ENCODE data around the gene ITPR1. TPM values are rescaled to one million over a fixed set of nuclear protein-coding genes. Genes with fewer than 3 reads are reported as not detected.

Gene ITPR1
- total RNA-seq, 1 donor from 2014 or later: 91.7 TPM

- no peak for ATAC-seq
- intact Hi-C loops (cut with DNase I): no loop called here
- H3K36me3 ChIP-seq: no peaks in the 10 kb centered on the region
- no peaks in the 10 kb centered on the region for H3K9me3 ChIP-seq
- TF ChIP-seq CTCF (IDR thresholded peaks at IDR 0.05): no peak
- no peaks in the 10 kb centered on the region for H3K4me1 ChIP-seq
- H3K27ac ChIP-seq: no peak overlapping the region
- H3K4me3 ChIP-seq: no peak overlapping the region
- no peak for DNase-seq
- H3K27me3 ChIP-seq: no peaks in the 10 kb centered on the region
These were observed 34.2 kb upstream of the ITPR1 start for GRCh38 chr3:4458961-4459360.

DNA sequence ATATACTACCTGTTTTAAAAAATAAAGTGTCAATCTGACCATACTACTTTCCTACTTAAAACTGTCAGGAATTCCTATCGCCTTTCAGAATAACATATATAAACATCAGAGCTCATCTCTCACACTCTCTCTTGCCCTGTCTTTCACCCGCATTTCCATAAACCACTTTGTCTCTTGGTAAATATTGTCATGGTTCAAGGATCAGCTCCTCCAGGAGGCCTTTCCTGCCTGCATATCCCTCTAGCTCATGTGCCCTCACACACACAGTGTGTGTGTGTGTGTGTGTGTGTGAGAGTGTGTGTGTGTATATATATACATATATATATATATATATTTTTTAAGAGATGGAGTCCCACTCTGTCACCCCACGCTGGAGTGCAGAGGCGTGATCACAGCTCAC is 32.8 kb upstream of the ITPR1 start:
- no peak for ATAC-seq
- H3K27ac ChIP-seq: no peak overlapping the region
- H3K27me3 ChIP-seq: no peaks in the 10 kb centered on the region
- DNase-seq: no peak
- no peak for TF ChIP-seq CTCF (IDR thresholded peaks at IDR 0.05)
- no peak overlapping the region for H3K4me3 ChIP-seq
- no peaks in the 10 kb centered on the region for H3K4me1 ChIP-seq
- intact Hi-C loops (cut with DNase I): no loop called here
- H3K36me3 ChIP-seq: no peaks in the 10 kb centered on the region
- no peaks in the 10 kb centered on the region for H3K9me3 ChIP-seq

- no peaks in the 10 kb centered on the region for H3K9me3 ChIP-seq
- intact Hi-C loops (cut with DNase I): no loop called here
- H3K27me3 ChIP-seq: no peaks in the 10 kb centered on the region
- TF ChIP-seq CTCF (IDR thresholded peaks at IDR 0.05): no peak
- no peaks in the 10 kb centered on the region for H3K36me3 ChIP-seq
- H3K4me3 ChIP-seq: no peak overlapping the region
- DNase-seq: no peak
- ATAC-seq: no peak
- H3K4me1 ChIP-seq: peaks cover 5% of the 10 kb centered on the region
- no peak overlapping the region for H3K27ac ChIP-seq
These were observed 31.6 kb upstream of the ITPR1 start for GRCh38 chr3:4461468-4462090.

DNA sequence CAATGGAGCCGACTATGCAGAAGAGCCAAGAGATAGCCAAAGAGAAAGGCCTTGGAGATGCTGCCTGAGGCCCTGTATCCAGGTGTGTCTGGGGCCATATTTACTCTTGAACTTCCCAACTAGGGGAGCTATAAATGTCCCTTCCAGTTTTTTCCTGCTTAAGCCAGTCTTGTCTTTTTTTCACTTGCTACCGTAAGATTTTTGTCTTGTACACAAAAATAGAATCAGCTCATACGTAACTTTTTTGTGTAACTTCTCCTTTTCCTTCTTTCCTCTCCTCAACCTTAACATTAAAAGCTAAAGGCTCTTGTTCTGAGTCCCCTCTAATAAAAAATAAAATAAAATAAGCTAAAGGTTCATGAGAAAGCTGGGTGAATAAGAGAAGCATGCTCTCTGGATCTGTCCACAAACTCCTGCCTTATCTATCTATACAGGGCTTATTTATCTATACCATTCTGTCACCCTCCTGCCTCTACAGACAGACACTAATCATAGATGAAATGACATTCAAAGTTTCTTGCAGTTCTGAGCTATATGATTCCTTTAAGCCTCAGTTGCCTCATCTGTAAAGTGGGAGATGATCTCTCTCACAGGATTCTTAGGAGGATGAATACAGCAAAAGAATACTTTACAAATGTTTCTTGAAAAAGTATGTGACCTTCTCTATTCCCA is 30.6 kb upstream of the ITPR1 start:
- ATAC-seq (no peak), DNase-seq (no peak)
- no peaks in the 10 kb centered on the region for H3K9me3 ChIP-seq
- no peaks in the 10 kb centered on the region for H3K27me3 ChIP-seq
- H3K27ac ChIP-seq: no peak overlapping the region
- peaks cover 9% of the 10 kb centered on the region for H3K4me1 ChIP-seq
- no peak overlapping the region for H3K4me3 ChIP-seq
- H3K36me3 ChIP-seq: no peaks in the 10 kb centered on the region
- no peak for TF ChIP-seq CTCF (IDR thresholded peaks at IDR 0.05)
- intact Hi-C loops (cut with DNase I): no loop called here

DNA sequence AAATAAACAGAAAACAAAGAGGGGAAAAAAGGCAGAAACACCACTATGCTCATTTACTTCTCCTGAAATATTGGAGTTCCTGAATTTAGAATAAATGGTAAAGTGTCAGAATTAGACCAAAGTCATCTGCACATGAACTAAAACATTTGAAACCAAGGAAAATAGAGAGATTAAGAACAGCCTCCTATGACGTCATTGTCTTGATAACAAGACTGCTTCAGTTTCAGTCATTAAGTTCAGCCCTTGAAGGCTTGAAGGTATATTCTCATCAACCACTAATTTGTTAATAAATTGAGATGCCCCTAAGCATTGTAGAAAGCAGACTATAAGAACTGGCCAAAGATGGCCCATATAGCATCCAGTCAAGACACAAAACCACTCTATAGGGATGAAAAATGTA is 28.6 kb upstream of the ITPR1 start:
- Histone ChIP-seq H3K27me3 (no peaks in the 10 kb centered on the region), H3K9me3 (no peaks in the 10 kb centered on the region), H3K4me1 (peaks cover 11% of the 10 kb centered on the region), H3K27ac (no peak overlapping the region), H3K4me3 (no peak overlapping the region), H3K36me3 (no peaks in the 10 kb centered on the region)
- TF ChIP-seq CTCF (IDR thresholded peaks at IDR 0.05): no peak
- intact Hi-C loops (cut with DNase I): no loop called here
- no peak for ATAC-seq
- no peak for DNase-seq
